Mesenchymal stem cell (in vitro differentiated cells and primary cell): ENCODE results near the gene RPRML.
A peak's percentile ranks its signal among the peaks of the same experiment; 100 is the strongest.

ENCODE experiments used
- DNase-seq: peaks from one replicate; pipeline ENCODE4 v3.0.0-alpha.2; 2013
- H2AFZ ChIP-seq: one replicate; pipeline ENCODE4 v1.6.1; 2013; ENCODE audit warnings: low read depth, mild to moderate bottlenecking, control low read depth, inconsistent platforms, low read length, moderate library complexity
- H2AK5ac ChIP-seq: 2 replicates; pipeline ENCODE4 v1.6.1; 2013; ENCODE audit warnings: low read length, moderate library complexity, mild to moderate bottlenecking, inconsistent platforms; ENCODE audit not compliant: severe bottlenecking
- H2BK120ac ChIP-seq: one replicate; pipeline ENCODE4 v1.6.1; 2013; ENCODE audit warnings: low read depth, mild to moderate bottlenecking, inconsistent platforms, low read length, moderate library complexity
- H2BK12ac ChIP-seq, 2 experiments: one replicate each; pipeline ENCODE4 v1.6.1; 2013; ENCODE audit warnings: inconsistent platforms in 2 of 2, low read length in 2 of 2, mild to moderate bottlenecking in 2 of 2, moderate library complexity in 2 of 2, control low read depth in 1 of 2
- H2BK15ac ChIP-seq: one replicate; pipeline ENCODE4 v1.6.1; 2013; ENCODE audit warnings: mild to moderate bottlenecking, low read depth, inconsistent platforms; ENCODE audit not compliant: poor library complexity, severe bottlenecking
- H2BK5ac ChIP-seq: 2 replicates; pipeline ENCODE4 v1.6.1; 2013; ENCODE audit warnings: low read depth, mild to moderate bottlenecking, low read length, control low read depth, inconsistent platforms; ENCODE audit not compliant: poor library complexity, severe bottlenecking
- H3K14ac ChIP-seq, 2 experiments: one replicate each; pipeline ENCODE4 v1.6.1; 2013; ENCODE audit warnings: inconsistent platforms in 2 of 2, low read length in 2 of 2, control low read depth in 1 of 2, mild to moderate bottlenecking in 1 of 2, moderate library complexity in 1 of 2
- H3K18ac ChIP-seq, 2 experiments: one replicate each; pipeline ENCODE4 v1.6.1; 2013; ENCODE audit warnings: inconsistent platforms in 2 of 2, low read length in 2 of 2, control low read depth in 1 of 2, low read depth in 1 of 2, mild to moderate bottlenecking in 1 of 2
- H3K23ac ChIP-seq, 2 experiments: one replicate each; pipeline ENCODE4 v1.6.1; 2013; ENCODE audit warnings: inconsistent platforms in 2 of 2, low read length in 2 of 2, mild to moderate bottlenecking in 2 of 2, moderate library complexity in 2 of 2, control low read depth in 1 of 2
- H3K27ac ChIP-seq: 2 replicates; pipeline ENCODE4 v1.5.1; 2013; ENCODE audit warnings: mild to moderate bottlenecking, moderate library complexity, low read length, control low read depth, inconsistent platforms; ENCODE audit not compliant: poor library complexity, severe bottlenecking
- H3K27me3 ChIP-seq, 2 experiments: 2 replicates each; pipeline versions ENCODE4 v1.6.1 to v1.7.0; 2013; ENCODE audit warnings: low read length in 2 of 2, mild to moderate bottlenecking in 2 of 2, moderate library complexity in 2 of 2, control low read depth in 1 of 2, inconsistent platforms in 1 of 2; ENCODE audit not compliant: control insufficient read depth in 1 of 2, insufficient read depth in 1 of 2
- H3K36me3 ChIP-seq, 2 experiments: 2 replicates each; pipeline versions ENCODE4 v1.6.1 to v1.7.0; 2013; ENCODE audit warnings: low read length in 2 of 2, control low read depth in 1 of 2, inconsistent platforms in 1 of 2, low read depth in 1 of 2, mild to moderate bottlenecking in 1 of 2; ENCODE audit not compliant: insufficient read depth in 2 of 2, control insufficient read depth in 1 of 2
- H3K4ac ChIP-seq, 2 experiments: one replicate each; pipeline ENCODE4 v1.6.1; 2013; ENCODE audit warnings: inconsistent platforms in 2 of 2, low read length in 2 of 2, mild to moderate bottlenecking in 2 of 2, moderate library complexity in 2 of 2, control low read depth in 1 of 2, low read depth in 1 of 2
- H3K4me1 ChIP-seq: 2 replicates; pipeline ENCODE4 v1.6.1; 2013; ENCODE audit warnings: low read depth, low read length, control low read depth; ENCODE audit not compliant: control insufficient read depth, insufficient read depth
- H3K4me2 ChIP-seq: 2 replicates; pipeline ENCODE4 v1.6.1; 2013; ENCODE audit warnings: low read length, mild to moderate bottlenecking, inconsistent platforms; ENCODE audit not compliant: poor library complexity, severe bottlenecking
- H3K4me3 ChIP-seq, 2 experiments: 2 replicates each; pipeline versions ENCODE4 v1.5.1 to v1.7.0; 2013; ENCODE audit warnings: low read length in 2 of 2, mild to moderate bottlenecking in 2 of 2, control low read depth in 1 of 2, low read depth in 1 of 2; ENCODE audit not compliant: insufficient read depth in 1 of 2
- H3K79me1 ChIP-seq: replicated peaks from 2 replicates; pipeline ENCODE4 v1.6.1; 2013; ENCODE audit warnings: mild to moderate bottlenecking, control low read depth, low read length, inconsistent platforms; ENCODE audit not compliant: poor library complexity, severe bottlenecking
- H3K9ac ChIP-seq: 2 replicates; pipeline ENCODE4 v1.7.0; 2013; ENCODE audit warnings: mild to moderate bottlenecking, low read length, moderate library complexity
- H3K9me3 ChIP-seq: 2 replicates; pipeline ENCODE4 v1.7.0; 2013; ENCODE audit warnings: mild to moderate bottlenecking, low read length; ENCODE audit not compliant: control insufficient read depth
- H4K8ac ChIP-seq: one replicate; pipeline ENCODE4 v1.6.1; 2013; ENCODE audit warnings: inconsistent platforms, mild to moderate bottlenecking, low read length, moderate library complexity
- H4K91ac ChIP-seq: one replicate; pipeline ENCODE4 v1.6.1; 2013; ENCODE audit warnings: mild to moderate bottlenecking, low read length, inconsistent platforms
- WGBS: methylation state at CpG from one replicate; pipeline ENCODE4 v1.1.7; 2013; ENCODE audit warnings: mixed read lengths; 5-methylcytosine and 5-hydroxymethylcytosine counted together

Gene RPRML

DNA sequence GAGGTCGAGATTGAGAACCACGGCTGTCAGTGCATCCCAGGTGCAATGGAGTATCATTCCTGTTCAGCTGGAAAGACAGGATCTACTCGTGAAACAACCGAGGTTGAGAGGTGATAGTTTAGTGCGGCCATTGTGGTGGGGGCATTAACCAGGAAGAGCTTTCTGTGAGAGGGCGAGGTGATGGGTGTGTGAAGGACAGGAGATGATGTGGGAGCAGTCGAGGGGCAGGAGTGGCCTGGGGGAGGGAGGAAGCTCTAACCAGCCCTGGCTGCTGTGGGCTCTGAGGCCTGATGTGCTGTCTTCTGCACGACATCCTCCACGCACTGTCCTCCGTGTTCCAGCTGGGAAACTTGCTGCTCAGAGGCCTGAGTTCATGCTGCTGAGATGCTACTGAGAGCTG, 34.1 kb downstream of the RPRML start:
- H3K4me2 ChIP-seq: no peak overlapping the region
- no peaks in the 10 kb centered on the region for H3K9me3 ChIP-seq
- H3K9ac ChIP-seq: no peak overlapping the region
- peaks cover 15 to 19% of the 10 kb centered on the region in 2 experiments for H3K36me3 ChIP-seq
- H4K91ac ChIP-seq: no peak overlapping the region
- no peak overlapping the region for H3K4ac ChIP-seq
- H2BK120ac ChIP-seq: no peak overlapping the region
- H2BK12ac ChIP-seq: no peak overlapping the region
- H2BK5ac ChIP-seq: no peak overlapping the region
- WGBS: 90% methylated on average over 10 of the region's 10 CpGs
- no peak overlapping the region for H2AFZ ChIP-seq
- H4K8ac ChIP-seq: no peak overlapping the region
- no peak overlapping the region for H2AK5ac ChIP-seq
- H2BK15ac ChIP-seq: no peak overlapping the region
- no peak overlapping the region for H3K14ac ChIP-seq
- no peaks in the 10 kb centered on the region for H3K79me1 ChIP-seq
- H3K18ac ChIP-seq: no peak overlapping the region
- peaks cover 12% of the 10 kb centered on the region for H3K4me1 ChIP-seq
- H3K27ac ChIP-seq: no peak overlapping the region
- peaks cover 29 to 31% of the 10 kb centered on the region in 2 experiments for H3K27me3 ChIP-seq
- no peak overlapping the region for H3K4me3 ChIP-seq
- H3K23ac ChIP-seq: no peak overlapping the region
- DNase-seq: no peak

DNA sequence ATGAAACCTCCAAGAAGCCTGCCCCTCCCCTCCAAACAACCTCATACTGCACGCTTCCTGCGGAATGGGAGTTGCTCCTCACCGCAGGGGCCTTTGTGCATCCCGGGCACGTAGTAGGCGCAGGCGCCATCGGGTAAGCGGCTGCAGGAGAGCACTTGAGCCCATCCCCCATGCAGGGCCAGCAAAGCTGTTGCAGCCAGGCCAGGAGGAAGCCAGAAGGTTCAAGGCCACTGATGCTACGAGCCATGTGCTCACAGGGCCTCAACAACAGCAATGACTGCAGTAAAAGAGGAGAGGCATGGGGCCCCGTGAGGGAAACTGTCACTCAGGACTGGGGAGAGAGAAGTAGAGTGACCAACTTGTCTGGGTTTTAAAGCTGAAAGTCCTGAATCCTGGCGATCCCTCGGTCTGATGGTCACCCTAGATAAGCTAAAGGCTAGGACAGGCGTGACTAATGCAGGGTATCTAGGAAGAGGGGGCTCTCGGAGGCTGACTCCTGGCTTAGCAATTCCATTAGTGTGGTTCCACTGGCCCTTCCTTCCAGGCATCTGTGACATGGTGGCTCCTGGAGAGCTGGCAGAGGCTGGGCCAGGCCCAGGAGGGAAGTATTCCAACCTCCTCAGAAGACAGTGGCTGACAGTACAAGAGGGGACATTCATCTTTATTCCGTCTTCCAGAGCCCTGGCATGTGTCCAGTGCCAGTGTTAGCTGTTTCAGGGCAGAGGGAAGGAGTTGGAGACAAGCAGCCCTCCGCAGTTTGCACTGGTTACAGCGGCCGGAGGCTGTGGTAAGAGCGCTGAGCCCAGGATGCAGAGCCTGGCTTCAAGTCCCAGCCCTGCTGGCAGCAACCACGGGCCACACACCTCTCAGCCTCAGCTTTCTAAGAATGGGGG, 35.3 kb downstream of the RPRML start:
- peaks cover 27 to 31% of the 10 kb centered on the region in 2 experiments for H3K36me3 ChIP-seq
- 43% methylated on average over 21 of the region's 21 CpGs for WGBS
- no peak overlapping the region for H3K27ac ChIP-seq
- peak overlapping the region in 1 of 2 experiments; percentile 87 for H3K23ac ChIP-seq
- H2BK15ac ChIP-seq: peak overlapping the region; percentile 79
- H3K4me1 ChIP-seq: peaks cover 12% of the 10 kb centered on the region
- H2BK5ac ChIP-seq: no peak overlapping the region
- no peak overlapping the region for H2BK120ac ChIP-seq
- peak overlapping the region; percentile 50 for H4K8ac ChIP-seq
- H4K91ac ChIP-seq: peak overlapping the region; percentile 27
- no peaks in the 10 kb centered on the region for H3K9me3 ChIP-seq
- H2AFZ ChIP-seq: no peak overlapping the region
- peak overlapping the region in 1 of 2 experiments; percentile 39 for H3K4me3 ChIP-seq
- DNase-seq: peak; percentile 69
- H3K18ac ChIP-seq: peak overlapping the region in 1 of 2 experiments; percentile 74
- peak overlapping the region in 1 of 2 experiments; percentile 33 for H3K4ac ChIP-seq
- H3K79me1 ChIP-seq: no peaks in the 10 kb centered on the region
- H2BK12ac ChIP-seq: peak overlapping the region; percentile 22 to 37
- peaks cover 22% of the 10 kb centered on the region in 2 experiments for H3K27me3 ChIP-seq
- no peak overlapping the region for H2AK5ac ChIP-seq
- no peak overlapping the region for H3K4me2 ChIP-seq
- H3K9ac ChIP-seq: peak overlapping the region; percentile 24
- peak overlapping the region in 1 of 2 experiments; percentile 57 for H3K14ac ChIP-seq

DNA sequence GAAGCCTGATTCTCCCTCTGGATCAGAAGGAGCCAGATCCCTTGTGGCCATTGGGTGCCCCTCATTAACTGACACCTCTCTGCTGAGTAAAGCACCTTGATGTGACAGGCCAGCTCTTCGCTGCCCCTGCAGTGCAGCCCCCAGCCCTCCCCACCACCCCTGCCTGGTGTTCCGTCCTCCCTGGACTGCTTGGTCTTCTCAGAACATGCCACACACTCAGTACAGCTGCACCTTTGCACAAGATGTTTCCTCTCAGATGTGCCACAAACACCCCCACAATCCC, 35.9 kb downstream of the RPRML start:
- Histone ChIP-seq H3K9ac (no peak overlapping the region), H3K79me1 (peaks cover 1% of the 10 kb centered on the region), H3K23ac (no peak overlapping the region), H2AK5ac (no peak overlapping the region), H4K91ac (no peak overlapping the region), H3K9me3 (no peaks in the 10 kb centered on the region), H4K8ac (peak overlapping the region; percentile 50), H2BK5ac (no peak overlapping the region), H3K36me3 (peaks cover 32 to 37% of the 10 kb centered on the region in 2 experiments), H3K4me3 (no peak overlapping the region), H3K27ac (no peak overlapping the region), H3K4ac (no peak overlapping the region), H2BK120ac (no peak overlapping the region), H3K14ac (no peak overlapping the region), H3K4me2 (no peak overlapping the region), H2AFZ (no peak overlapping the region), H3K27me3 (peaks cover 16 to 21% of the 10 kb centered on the region in 2 experiments), H2BK12ac (no peak overlapping the region), H3K4me1 (peaks cover 12% of the 10 kb centered on the region), H3K18ac (peak overlapping the region; percentile 42 to 47), H2BK15ac (peak overlapping the region; percentile 79)
- 89% methylated on average over 2 of the region's 2 CpGs for WGBS
- no peak for DNase-seq

DNA sequence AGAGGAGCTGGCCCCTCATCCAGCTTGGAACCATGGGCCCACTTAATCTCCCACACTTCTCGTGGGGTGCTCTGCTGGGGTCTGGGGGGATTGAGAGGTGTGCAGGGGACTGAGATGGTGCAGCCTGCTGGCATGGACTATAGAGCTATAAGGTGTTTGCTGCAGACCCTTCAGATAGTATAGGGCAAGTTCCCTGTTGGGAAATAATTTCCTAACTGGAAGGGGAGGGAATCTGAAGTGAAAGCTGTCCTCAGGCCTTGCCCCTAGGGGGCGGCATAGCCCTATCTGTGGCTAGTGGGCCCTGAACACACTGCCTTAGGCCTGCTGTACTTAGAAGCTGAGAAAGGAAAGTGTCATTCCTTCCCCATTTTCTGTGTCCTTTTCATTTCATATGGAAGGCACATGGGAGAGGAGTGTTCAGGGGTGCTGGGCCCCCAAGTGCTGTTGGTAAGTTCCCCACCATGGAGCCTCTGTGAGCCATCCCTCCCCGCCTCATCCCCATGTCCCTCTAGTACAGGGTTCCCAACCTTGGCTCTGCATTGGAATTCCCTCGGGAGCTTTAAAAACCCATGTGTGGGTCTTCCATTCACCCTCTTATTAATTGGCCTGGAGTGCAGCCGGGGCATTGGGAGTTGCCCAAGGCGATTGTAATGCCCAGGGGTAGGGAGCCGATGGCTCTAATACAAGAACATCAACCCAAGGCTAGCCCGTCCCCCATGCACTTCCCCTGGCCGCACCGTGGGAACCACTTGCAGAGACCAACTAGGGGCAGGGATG, 36.4 kb downstream of the RPRML start:
- Histone ChIP-seq H2BK12ac (peak overlapping the region in 1 of 2 experiments; percentile 45), H2BK15ac (no peak overlapping the region), H3K9me3 (no peaks in the 10 kb centered on the region), H4K91ac (no peak overlapping the region), H3K14ac (no peak overlapping the region), H2AK5ac (no peak overlapping the region), H3K9ac (no peak overlapping the region), H3K4me1 (peaks cover 12% of the 10 kb centered on the region), H3K27me3 (peaks cover 12 to 17% of the 10 kb centered on the region in 2 experiments), H2AFZ (no peak overlapping the region), H4K8ac (peak overlapping the region; percentile 81), H3K4ac (no peak overlapping the region), H3K23ac (no peak overlapping the region), H3K79me1 (peaks cover 1% of the 10 kb centered on the region), H3K4me3 (no peak overlapping the region), H3K36me3 (peaks cover 36 to 42% of the 10 kb centered on the region in 2 experiments), H3K18ac (peak overlapping the region; percentile 42 to 47), H3K27ac (no peak overlapping the region), H2BK120ac (no peak overlapping the region), H2BK5ac (no peak overlapping the region), H3K4me2 (no peak overlapping the region)
- peak; percentile 83 for DNase-seq
- WGBS: 75% methylated on average over 10 of the region's 10 CpGs
